ENCODE results near the gene GCLM.
"Not testable (repeated sequence)": the region's sequence is repeated elsewhere in the genome, so short reads cannot be mapped to it uniquely, and the experiment has no call there.

GCLM gene

DNA sequence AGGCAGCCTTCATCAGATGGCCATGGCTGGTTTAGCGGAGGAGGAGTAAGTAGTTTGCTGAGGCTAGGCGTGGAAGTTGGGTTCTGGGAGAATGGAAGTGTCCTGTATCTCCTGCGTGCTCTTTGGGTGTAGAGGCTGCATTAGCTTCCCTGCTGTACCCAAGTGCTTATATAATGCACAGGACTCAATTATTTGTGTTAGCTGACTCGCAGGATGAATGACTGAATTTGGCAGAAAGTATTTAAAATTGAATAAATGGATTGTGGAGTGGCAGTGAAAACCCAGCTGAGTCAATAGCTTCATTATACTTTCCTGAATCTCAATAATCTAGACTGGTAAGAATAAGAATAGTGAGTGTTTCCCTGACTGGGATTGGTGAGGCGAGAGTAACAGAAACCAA lies 44.0 kb downstream of the GCLM start:
- Histone ChIP-seq H3K27ac (no peak overlapping the region), H3K9ac (no peak overlapping the region), H2AFZ (no peak overlapping the region), H3K79me2 (no peaks in the 10 kb centered on the region), H3K4me3 (ENCODE audit: low read depth, low read length) (no peak overlapping the region), H3K27me3 (ENCODE audit: control insufficient read depth, insufficient read depth, low read length) (no peaks in the 10 kb centered on the region), H3K36me3 (ENCODE audit: control insufficient read depth, insufficient read depth, low read length) (no peaks in the 10 kb centered on the region), H3K4me1 (no peaks in the 10 kb centered on the region), H3K4me2 (ENCODE audit: low read length) (no peak overlapping the region), H3K9me3 (ENCODE audit: control insufficient read depth, low read length) (no peaks in the 10 kb centered on the region)
- TF ChIP-seq, protein P1, sequence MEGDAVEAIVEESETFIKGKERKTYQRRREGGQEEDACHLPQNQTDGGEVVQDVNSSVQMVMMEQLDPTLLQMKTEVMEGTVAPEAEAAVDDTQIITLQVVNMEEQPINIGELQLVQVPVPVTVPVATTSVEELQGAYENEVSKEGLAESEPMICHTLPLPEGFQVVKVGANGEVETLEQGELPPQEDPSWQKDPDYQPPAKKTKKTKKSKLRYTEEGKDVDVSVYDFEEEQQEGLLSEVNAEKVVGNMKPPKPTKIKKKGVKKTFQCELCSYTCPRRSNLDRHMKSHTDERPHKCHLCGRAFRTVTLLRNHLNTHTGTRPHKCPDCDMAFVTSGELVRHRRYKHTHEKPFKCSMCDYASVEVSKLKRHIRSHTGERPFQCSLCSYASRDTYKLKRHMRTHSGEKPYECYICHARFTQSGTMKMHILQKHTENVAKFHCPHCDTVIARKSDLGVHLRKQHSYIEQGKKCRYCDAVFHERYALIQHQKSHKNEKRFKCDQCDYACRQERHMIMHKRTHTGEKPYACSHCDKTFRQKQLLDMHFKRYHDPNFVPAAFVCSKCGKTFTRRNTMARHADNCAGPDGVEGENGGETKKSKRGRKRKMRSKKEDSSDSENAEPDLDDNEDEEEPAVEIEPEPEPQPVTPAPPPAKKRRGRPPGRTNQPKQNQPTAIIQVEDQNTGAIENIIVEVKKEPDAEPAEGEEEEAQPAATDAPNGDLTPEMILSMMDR (IDR thresholded peaks at IDR 0.05) = no peak

DNA sequence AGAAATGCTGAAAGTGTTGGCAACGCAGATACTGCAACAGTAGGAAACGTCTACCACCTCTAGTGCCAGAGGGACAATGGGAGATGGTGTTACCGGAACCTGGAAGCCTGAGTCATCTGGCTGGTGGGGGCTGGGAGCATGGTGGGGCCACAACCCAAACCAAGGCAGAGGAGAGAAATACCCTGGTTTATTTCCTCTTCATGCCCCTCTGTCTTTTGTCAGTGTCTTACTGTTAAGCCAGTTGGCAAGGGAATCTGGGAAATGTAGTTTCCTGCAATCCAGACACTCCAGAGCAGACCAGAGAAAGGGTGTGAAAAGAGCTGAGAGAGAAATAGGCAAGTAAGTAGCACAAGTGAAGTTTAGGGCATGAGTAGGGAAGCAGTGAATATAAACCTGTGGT lies 45.1 kb downstream of the GCLM start:
- Histone ChIP-seq H3K27ac (no peak overlapping the region), H3K4me3 (ENCODE audit: low read depth, low read length) (no peak overlapping the region), H2AFZ (no peak overlapping the region), H3K27me3 (ENCODE audit: control insufficient read depth, insufficient read depth, low read length) (no peaks in the 10 kb centered on the region), H3K4me2 (ENCODE audit: low read length) (no peak overlapping the region), H3K36me3 (ENCODE audit: control insufficient read depth, insufficient read depth, low read length) (no peaks in the 10 kb centered on the region), H3K9me3 (ENCODE audit: control insufficient read depth, low read length) (no peaks in the 10 kb centered on the region), H3K9ac (no peak overlapping the region), H3K4me1 (no peaks in the 10 kb centered on the region), H3K79me2 (no peaks in the 10 kb centered on the region)
- TF ChIP-seq, protein P1 (IDR thresholded peaks at IDR 0.05) = no peak

DNA sequence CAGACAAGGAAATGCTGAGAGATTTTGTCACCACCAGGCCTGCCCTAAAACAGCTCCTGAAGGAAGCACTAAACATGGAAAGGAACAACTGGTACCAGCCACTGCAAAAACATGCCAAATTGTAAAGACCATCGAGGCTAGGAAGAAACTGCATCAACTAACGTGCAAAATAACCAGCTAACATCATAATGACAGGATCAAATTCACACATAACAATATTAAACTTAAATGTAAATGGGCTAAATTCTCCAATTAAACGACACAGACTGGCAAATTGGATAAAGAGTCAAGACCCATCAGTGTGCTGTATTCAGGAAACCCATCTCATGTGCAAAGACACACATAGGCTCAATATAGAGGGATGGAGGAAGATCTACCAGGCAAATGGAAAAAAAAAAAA lies 51.6 kb downstream of the GCLM start:
- not testable (repeated sequence) for H2AFZ ChIP-seq; H3K9me3 ChIP-seq (ENCODE audit: control insufficient read depth, low read length); H3K9ac ChIP-seq; H3K27me3 ChIP-seq (ENCODE audit: control insufficient read depth, insufficient read depth, low read length); H3K27ac ChIP-seq; H3K36me3 ChIP-seq (ENCODE audit: control insufficient read depth, insufficient read depth, low read length); H3K4me3 ChIP-seq (ENCODE audit: low read depth, low read length); H3K79me2 ChIP-seq; H3K4me1 ChIP-seq; H3K4me2 ChIP-seq (ENCODE audit: low read length)

DNA sequence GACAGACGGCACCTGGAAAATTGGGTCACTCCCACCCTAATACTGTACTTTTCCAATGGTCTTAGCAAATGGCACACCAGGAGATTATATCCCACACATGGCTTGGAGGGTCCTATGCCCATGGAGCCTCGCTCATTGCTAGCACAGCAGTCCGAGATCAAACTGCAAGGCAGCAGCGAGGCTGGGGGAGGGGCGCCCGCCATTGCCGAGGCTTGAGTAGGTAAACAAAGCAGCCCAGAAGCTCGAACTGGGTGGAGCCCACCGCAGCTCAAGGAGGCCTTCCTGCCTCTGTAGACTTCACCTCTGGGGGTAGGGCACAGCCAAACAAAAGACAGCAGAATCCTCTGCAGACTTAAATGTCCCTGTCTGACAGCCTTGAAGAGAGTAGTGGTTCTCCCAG lies 53.2 kb downstream of the GCLM start:
- H3K27me3 ChIP-seq (ENCODE audit: control insufficient read depth, insufficient read depth, low read length); H3K79me2 ChIP-seq; H2AFZ ChIP-seq; H3K4me1 ChIP-seq; H3K4me2 ChIP-seq (ENCODE audit: low read length); H3K4me3 ChIP-seq (ENCODE audit: low read depth, low read length); H3K9me3 ChIP-seq (ENCODE audit: control insufficient read depth, low read length); H3K27ac ChIP-seq; H3K9ac ChIP-seq; H3K36me3 ChIP-seq (ENCODE audit: control insufficient read depth, insufficient read depth, low read length): not testable (repeated sequence)

DNA sequence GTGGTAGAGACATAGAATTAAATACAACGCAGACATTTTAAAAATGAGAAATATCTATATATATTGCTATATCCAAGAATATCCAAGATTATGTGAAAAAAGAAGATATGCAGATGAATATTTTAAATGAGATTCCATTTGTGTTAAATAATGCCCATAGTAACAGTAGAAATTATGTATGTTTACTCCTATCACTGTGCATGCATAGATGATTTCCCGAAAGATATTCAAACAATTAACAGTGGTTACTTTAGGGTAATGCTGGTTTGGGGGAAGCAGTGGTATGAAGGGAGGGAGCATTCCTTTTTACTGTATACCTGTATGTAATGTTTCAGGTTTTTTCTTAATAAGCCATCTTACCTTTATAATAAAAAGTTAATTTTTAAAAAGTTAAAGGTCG lies 55.3 kb downstream of the GCLM start:
- Histone ChIP-seq H3K27me3 (ENCODE audit: control insufficient read depth, insufficient read depth, low read length) (no peaks in the 10 kb centered on the region), H3K4me3 (ENCODE audit: low read depth, low read length) (no peak overlapping the region), H3K4me2 (ENCODE audit: low read length) (no peak overlapping the region), H3K9ac (no peak overlapping the region), H3K27ac (no peak overlapping the region), H3K4me1 (no peaks in the 10 kb centered on the region), H3K79me2 (no peaks in the 10 kb centered on the region), H3K36me3 (ENCODE audit: control insufficient read depth, insufficient read depth, low read length) (no peaks in the 10 kb centered on the region), H3K9me3 (ENCODE audit: control insufficient read depth, low read length) (no peaks in the 10 kb centered on the region), H2AFZ (no peak overlapping the region)
- TF ChIP-seq, protein P1 (IDR thresholded peaks at IDR 0.05) = no peak

DNA sequence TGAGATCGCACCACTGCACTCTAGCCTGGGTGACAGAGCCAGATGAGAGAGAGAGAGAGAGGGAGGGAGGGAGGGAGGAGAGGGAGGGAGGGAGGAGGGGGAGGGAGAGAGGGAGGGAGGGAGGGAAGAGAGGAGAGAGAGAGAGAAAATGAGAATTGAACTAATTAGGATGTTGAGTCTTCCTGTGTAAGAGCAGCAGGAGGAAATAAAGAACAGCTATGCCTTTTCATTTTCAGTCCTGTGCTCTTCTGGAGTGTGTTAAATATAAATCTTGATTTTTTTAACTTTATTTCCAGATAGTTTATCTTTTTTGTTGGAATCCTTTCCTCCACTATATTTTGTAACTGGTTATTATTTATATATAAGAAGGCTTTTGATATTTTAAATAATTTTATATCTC lies 57.4 kb downstream of the GCLM start:
- TF ChIP-seq, protein P1 (IDR thresholded peaks at IDR 0.05) = no peak
- Histone ChIP-seq H3K27ac (no peak overlapping the region), H2AFZ (no peak overlapping the region), H3K4me3 (ENCODE audit: low read depth, low read length) (no peak overlapping the region), H3K4me1 (peaks cover 4% of the 10 kb centered on the region), H3K9ac (no peak overlapping the region), H3K79me2 (no peaks in the 10 kb centered on the region), H3K4me2 (ENCODE audit: low read length) (no peak overlapping the region), H3K9me3 (ENCODE audit: control insufficient read depth, low read length) (no peaks in the 10 kb centered on the region), H3K27me3 (ENCODE audit: control insufficient read depth, insufficient read depth, low read length) (no peaks in the 10 kb centered on the region), H3K36me3 (ENCODE audit: control insufficient read depth, insufficient read depth, low read length) (no peaks in the 10 kb centered on the region)

Measured in parathyroid adenoma (tissue), 2 donors.